GM12878 (cell line): ENCODE measurements around the gene CBLIF.

Experiments used
- CEBPB ChIP-seq, 2 experiments: fragments of 150-350 bp in 1 of 2; IDR thresholded peaks; 2 replicates each; pipeline ENCODE4 v1.6.1; 2012 to 2014; ENCODE audit warnings: low read depth in 2 of 2, low read length in 2 of 2, borderline replicate concordance in 1 of 2, inconsistent platforms in 1 of 2
- EGR1 ChIP-seq, 2 experiments: IDR thresholded peaks; 1 replicate in 1 of 2; 2 replicates in 1 of 2; pipeline ENCODE4 v1.6.1; 2011 to 2012; ENCODE audit warnings: low read depth in 2 of 2, low read length in 2 of 2, borderline replicate concordance in 1 of 2, mild to moderate bottlenecking in 1 of 2, moderate library complexity in 1 of 2
- FOXM1 ChIP-seq: IDR thresholded peaks from 2 replicates; pipeline ENCODE4 v1.6.1; 2012; ENCODE audit warnings: low read depth, mild to moderate bottlenecking, inconsistent platforms, low read length, moderate library complexity
- GABPA ChIP-seq: IDR thresholded peaks from 2 replicates; pipeline ENCODE4 v1.6.1; 2014; ENCODE audit warnings: antibody characterized with exemption, low read depth, mild to moderate bottlenecking, inconsistent platforms
- HCFC1 ChIP-seq: fragments of 150-350 bp; IDR thresholded peaks from 2 replicates; pipeline ENCODE4 v1.6.1; 2014; ENCODE audit warnings: low read length
- MXI1 ChIP-seq: fragments of 150-350 bp; IDR thresholded peaks from 2 replicates; pipeline ENCODE4 v1.6.1; 2011; ENCODE audit warnings: low read depth, mild to moderate bottlenecking, inconsistent platforms, low read length, improper control_type of control experiment
- PAX5 ChIP-seq: IDR thresholded peaks from 2 replicates; pipeline ENCODE4 v1.6.1; 2011; ENCODE audit warnings: low read depth, low read length, borderline replicate concordance
- POLR2A ChIP-seq: IDR thresholded peaks from 2 replicates; pipeline ENCODE4 v1.6.1; 2011; ENCODE audit warnings: low read depth, mild to moderate bottlenecking, low read length
- SREBF1 ChIP-seq: IDR thresholded peaks from 2 replicates; pipeline ENCODE4 v1.6.1; 2012; ENCODE audit warnings: mild to moderate bottlenecking, low read length
- TF ChIP-seq, protein P1 (sequence below): IDR thresholded peaks from 2 replicates; pipeline ENCODE4 v1.6.1; 2011; ENCODE audit warnings: low read depth, mild to moderate bottlenecking, low read length, moderate library complexity, borderline replicate concordance; ENCODE audit errors: extremely low read depth
- TF ChIP-seq, protein P2 (sequence below): fragments of 450-650 bp; IDR thresholded peaks from 2 replicates; pipeline ENCODE4 v1.6.1; 2017; ENCODE audit warnings: mild to moderate bottlenecking
- TF ChIP-seq, protein P3 (sequence below): fragments of 150-350 bp; IDR thresholded peaks from 2 replicates; pipeline ENCODE4 v1.6.1; 2014; ENCODE audit warnings: mild to moderate bottlenecking, low read depth, low read length
- TF ChIP-seq, protein P4 (sequence below): IDR thresholded peaks from 2 replicates; pipeline ENCODE4 v1.6.1; 2011; ENCODE audit warnings: mild to moderate bottlenecking, low read depth, low read length, moderate library complexity; ENCODE audit not compliant: insufficient replicate concordance
- TF ChIP-seq, protein P5 (sequence below): fragments of 450-650 bp; IDR thresholded peaks from 2 replicates; pipeline ENCODE4 v1.6.1; 2017; ENCODE audit warnings: mild to moderate bottlenecking, moderate library complexity

DNA sequence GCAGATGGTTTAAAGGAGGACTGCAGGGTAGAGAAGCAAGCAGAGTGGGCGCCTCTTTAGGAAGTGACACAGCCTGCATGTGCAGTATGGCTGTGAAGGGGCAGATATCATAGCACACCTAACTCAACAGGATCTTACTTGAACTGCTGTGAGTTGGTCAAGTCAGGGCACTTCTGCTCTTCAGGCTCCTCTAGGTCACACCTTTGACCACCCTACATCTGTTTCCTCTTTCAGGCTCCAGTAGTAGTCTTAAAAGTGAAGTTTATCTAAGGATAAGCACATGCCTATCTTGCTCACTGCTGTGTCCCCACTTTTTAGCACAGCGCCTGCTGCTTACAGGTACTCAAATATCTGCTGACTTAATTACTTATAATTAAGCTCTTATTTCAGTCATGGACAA, 41.2 kb downstream of the CBLIF start:
- TF ChIP-seq HCFC1: no peak
- TF ChIP-seq, protein P1, sequence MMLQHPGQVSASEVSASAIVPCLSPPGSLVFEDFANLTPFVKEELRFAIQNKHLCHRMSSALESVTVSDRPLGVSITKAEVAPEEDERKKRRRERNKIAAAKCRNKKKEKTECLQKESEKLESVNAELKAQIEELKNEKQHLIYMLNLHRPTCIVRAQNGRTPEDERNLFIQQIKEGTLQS: no peak
- TF ChIP-seq POLR2A: no peak
- TF ChIP-seq PAX5: no peak
- TF ChIP-seq MXI1: no peak
- TF ChIP-seq, protein P2, sequence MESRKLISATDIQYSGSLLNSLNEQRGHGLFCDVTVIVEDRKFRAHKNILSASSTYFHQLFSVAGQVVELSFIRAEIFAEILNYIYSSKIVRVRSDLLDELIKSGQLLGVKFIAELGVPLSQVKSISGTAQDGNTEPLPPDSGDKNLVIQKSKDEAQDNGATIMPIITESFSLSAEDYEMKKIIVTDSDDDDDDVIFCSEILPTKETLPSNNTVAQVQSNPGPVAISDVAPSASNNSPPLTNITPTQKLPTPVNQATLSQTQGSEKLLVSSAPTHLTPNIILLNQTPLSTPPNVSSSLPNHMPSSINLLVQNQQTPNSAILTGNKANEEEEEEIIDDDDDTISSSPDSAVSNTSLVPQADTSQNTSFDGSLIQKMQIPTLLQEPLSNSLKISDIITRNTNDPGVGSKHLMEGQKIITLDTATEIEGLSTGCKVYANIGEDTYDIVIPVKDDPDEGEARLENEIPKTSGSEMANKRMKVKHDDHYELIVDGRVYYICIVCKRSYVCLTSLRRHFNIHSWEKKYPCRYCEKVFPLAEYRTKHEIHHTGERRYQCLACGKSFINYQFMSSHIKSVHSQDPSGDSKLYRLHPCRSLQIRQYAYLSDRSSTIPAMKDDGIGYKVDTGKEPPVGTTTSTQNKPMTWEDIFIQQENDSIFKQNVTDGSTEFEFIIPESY: no peak
- TF ChIP-seq SREBF1: no peak
- no peak for TF ChIP-seq FOXM1
- TF ChIP-seq, protein P3, sequence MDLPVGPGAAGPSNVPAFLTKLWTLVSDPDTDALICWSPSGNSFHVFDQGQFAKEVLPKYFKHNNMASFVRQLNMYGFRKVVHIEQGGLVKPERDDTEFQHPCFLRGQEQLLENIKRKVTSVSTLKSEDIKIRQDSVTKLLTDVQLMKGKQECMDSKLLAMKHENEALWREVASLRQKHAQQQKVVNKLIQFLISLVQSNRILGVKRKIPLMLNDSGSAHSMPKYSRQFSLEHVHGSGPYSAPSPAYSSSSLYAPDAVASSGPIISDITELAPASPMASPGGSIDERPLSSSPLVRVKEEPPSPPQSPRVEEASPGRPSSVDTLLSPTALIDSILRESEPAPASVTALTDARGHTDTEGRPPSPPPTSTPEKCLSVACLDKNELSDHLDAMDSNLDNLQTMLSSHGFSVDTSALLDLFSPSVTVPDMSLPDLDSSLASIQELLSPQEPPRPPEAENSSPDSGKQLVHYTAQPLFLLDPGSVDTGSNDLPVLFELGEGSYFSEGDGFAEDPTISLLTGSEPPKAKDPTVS: no peak
- TF ChIP-seq, protein P4, sequence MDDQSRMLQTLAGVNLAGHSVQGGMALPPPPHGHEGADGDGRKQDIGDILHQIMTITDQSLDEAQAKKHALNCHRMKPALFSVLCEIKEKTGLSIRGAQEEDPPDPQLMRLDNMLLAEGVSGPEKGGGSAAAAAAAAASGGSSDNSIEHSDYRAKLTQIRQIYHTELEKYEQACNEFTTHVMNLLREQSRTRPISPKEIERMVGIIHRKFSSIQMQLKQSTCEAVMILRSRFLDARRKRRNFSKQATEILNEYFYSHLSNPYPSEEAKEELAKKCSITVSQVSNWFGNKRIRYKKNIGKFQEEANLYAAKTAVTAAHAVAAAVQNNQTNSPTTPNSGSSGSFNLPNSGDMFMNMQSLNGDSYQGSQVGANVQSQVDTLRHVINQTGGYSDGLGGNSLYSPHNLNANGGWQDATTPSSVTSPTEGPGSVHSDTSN: no peak
- no peak for TF ChIP-seq EGR1 (IDR thresholded peaks at IDR 0.05; ENCODE audit: borderline replicate concordance in 1 of 2, low read depth in 2 of 2, low read length in 2 of 2)
- no peak for TF ChIP-seq CEBPB (IDR thresholded peaks at IDR 0.05; ENCODE audit: borderline replicate concordance in 1 of 2, low read depth in 2 of 2, low read length in 2 of 2)
- TF ChIP-seq, protein P5, sequence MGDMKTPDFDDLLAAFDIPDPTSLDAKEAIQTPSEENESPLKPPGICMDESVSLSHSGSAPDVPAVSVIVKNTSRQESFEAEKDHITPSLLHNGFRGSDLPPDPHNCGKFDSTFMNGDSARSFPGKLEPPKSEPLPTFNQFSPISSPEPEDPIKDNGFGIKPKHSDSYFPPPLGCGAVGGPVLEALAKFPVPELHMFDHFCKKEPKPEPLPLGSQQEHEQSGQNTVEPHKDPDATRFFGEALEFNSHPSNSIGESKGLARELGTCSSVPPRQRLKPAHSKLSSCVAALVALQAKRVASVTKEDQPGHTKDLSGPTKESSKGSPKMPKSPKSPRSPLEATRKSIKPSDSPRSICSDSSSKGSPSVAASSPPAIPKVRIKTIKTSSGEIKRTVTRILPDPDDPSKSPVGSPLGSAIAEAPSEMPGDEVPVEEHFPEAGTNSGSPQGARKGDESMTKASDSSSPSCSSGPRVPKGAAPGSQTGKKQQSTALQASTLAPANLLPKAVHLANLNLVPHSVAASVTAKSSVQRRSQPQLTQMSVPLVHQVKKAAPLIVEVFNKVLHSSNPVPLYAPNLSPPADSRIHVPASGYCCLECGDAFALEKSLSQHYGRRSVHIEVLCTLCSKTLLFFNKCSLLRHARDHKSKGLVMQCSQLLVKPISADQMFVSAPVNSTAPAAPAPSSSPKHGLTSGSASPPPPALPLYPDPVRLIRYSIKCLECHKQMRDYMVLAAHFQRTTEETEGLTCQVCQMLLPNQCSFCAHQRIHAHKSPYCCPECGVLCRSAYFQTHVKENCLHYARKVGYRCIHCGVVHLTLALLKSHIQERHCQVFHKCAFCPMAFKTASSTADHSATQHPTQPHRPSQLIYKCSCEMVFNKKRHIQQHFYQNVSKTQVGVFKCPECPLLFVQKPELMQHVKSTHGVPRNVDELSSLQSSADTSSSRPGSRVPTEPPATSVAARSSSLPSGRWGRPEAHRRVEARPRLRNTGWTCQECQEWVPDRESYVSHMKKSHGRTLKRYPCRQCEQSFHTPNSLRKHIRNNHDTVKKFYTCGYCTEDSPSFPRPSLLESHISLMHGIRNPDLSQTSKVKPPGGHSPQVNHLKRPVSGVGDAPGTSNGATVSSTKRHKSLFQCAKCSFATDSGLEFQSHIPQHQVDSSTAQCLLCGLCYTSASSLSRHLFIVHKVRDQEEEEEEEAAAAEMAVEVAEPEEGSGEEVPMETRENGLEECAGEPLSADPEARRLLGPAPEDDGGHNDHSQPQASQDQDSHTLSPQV: no peak
- no peak for TF ChIP-seq GABPA
